GM23338 (cell line): ENCODE measurements around the gene MAN1C1. TPM values are rescaled to one million over a fixed set of nuclear protein-coding genes. Genes with fewer than 3 reads are reported as not detected.

Source experiments
- ATAC-seq: fragments of 200-7000 bp; cut with Tn5 transposase; 3 replicates; pipeline ENCODE4 v1.9.1; 2020
- DNase-seq: peaks from one replicate; pipeline ENCODE4 v3.0.0-alpha.2; 2015; ENCODE audit warnings: low spot score
- H2AFZ ChIP-seq: fragments of 200-600 bp; sonication (generic); 2 replicates; pipeline ENCODE4 v1.8.0; 2016; ENCODE audit warnings: antibody characterized with exemption, mild to moderate bottlenecking, moderate library complexity
- H3F3A ChIP-seq: fragments of 200-600 bp; sonication (generic); replicated peaks from 2 replicates; pipeline ENCODE4 v1.8.0; 2017; ENCODE audit warnings: antibody characterized with exemption, mixed run types, low read depth
- H3K27ac ChIP-seq: fragments of 200-600 bp; sonication (generic); 2 replicates; pipeline ENCODE4 v1.6.1; 2016; ENCODE audit warnings: low read depth
- H3K27me3 ChIP-seq: fragments of 200-600 bp; sonication (generic); 2 replicates; pipeline ENCODE4 v1.8.0; 2016; ENCODE audit warnings: mild to moderate bottlenecking, mixed run types, moderate library complexity; ENCODE audit not compliant: insufficient read depth
- H3K36me3 ChIP-seq: fragments of 200-600 bp; sonication (generic); 2 replicates; pipeline ENCODE4 v1.8.0; 2016; ENCODE audit warnings: mild to moderate bottlenecking; ENCODE audit not compliant: insufficient read depth
- H3K4me1 ChIP-seq: fragments of 200-600 bp; sonication (generic); 2 replicates; pipeline ENCODE4 v1.8.0; 2016; ENCODE audit warnings: mild to moderate bottlenecking, moderate library complexity; ENCODE audit not compliant: insufficient read depth
- H3K4me2 ChIP-seq: fragments of 200-600 bp; sonication (generic); 2 replicates; pipeline ENCODE4 v1.7.1; 2017; ENCODE audit warnings: mixed run types
- H3K4me3 ChIP-seq: fragments of 200-600 bp; sonication (generic); 2 replicates; pipeline ENCODE4 v1.6.1; 2016; ENCODE audit warnings: mixed run types
- H3K79me2 ChIP-seq: fragments of 200-600 bp; sonication (generic); replicated peaks from 2 replicates; pipeline ENCODE4 v1.8.0; 2017; ENCODE audit warnings: mild to moderate bottlenecking; ENCODE audit not compliant: insufficient read depth
- H3K9me2 ChIP-seq: fragments of 200-600 bp; sonication (generic); 2 replicates; pipeline ENCODE4 v1.8.0; 2017; ENCODE audit not compliant: insufficient read depth
- H4K20me1 ChIP-seq: fragments of 200-600 bp; sonication (generic); replicated peaks from 2 replicates; pipeline ENCODE4 v1.8.0; 2017; ENCODE audit warnings: mild to moderate bottlenecking; ENCODE audit not compliant: insufficient read depth
- H3K27ac Mint-ChIP-seq: 2 replicates; pipeline ENCODE4 v1.8.0; 2020; ENCODE audit warnings: inconsistent platforms, mild to moderate bottlenecking, moderate library complexity, mixed read lengths
- H3K27me3 Mint-ChIP-seq: 3 replicates; pipeline ENCODE4 v1.8.0; 2022; ENCODE audit warnings: low read depth, mild to moderate bottlenecking, moderate library complexity, mixed read lengths, inconsistent platforms; ENCODE audit not compliant: insufficient read depth, poor library complexity
- H3K36me3 Mint-ChIP-seq: 3 replicates; pipeline ENCODE4 v1.8.0; 2021; ENCODE audit warnings: low read depth, mild to moderate bottlenecking, inconsistent platforms, moderate library complexity, mixed read lengths
- H3K4me1 Mint-ChIP-seq: 3 replicates; pipeline ENCODE4 v1.8.0; 2020; ENCODE audit warnings: mild to moderate bottlenecking, inconsistent platforms, mixed read lengths
- H3K4me3 Mint-ChIP-seq: 3 replicates; pipeline ENCODE4 v1.8.0; 2021; ENCODE audit warnings: moderate library complexity, mild to moderate bottlenecking, inconsistent platforms, mixed read lengths
- H3K9me3 Mint-ChIP-seq: 3 replicates; pipeline ENCODE4 v1.8.0; 2020; ENCODE audit warnings: moderate library complexity, mild to moderate bottlenecking, inconsistent platforms, mixed read lengths
- CREB1 ChIP-seq: fragments of 250-450 bp; sonication (Bioruptor Pico); IDR thresholded peaks from 2 replicates; pipeline ENCODE4 v1.5.0; 2020; ENCODE audit warnings: low read depth, mild to moderate bottlenecking, moderate library complexity
- EZH2 ChIP-seq: fragments of 200-600 bp; sonication (generic); IDR thresholded peaks from one replicate; pipeline ENCODE4 v1.8.0; 2017; ENCODE audit warnings: antibody characterized with exemption, mild to moderate bottlenecking, low read depth; ENCODE audit not compliant: unreplicated experiment
- EZH2phosphoT487 ChIP-seq: fragments of 200-600 bp; sonication (generic); IDR thresholded peaks from one replicate; pipeline ENCODE4 v1.8.1; 2018; ENCODE audit warnings: antibody characterized with exemption; ENCODE audit not compliant: unreplicated experiment
- JUNB ChIP-seq: IDR thresholded peaks from one replicate; pipeline ENCODE4 v1.6.1; 2016; ENCODE audit warnings: antibody characterized with exemption; ENCODE audit not compliant: unreplicated experiment
- NANOG ChIP-seq: IDR thresholded peaks from 2 replicates; pipeline ENCODE4 v1.6.1; 2016; ENCODE audit warnings: antibody characterized with exemption, borderline replicate concordance
- POLR2AphosphoS5 ChIP-seq: IDR thresholded peaks from 2 replicates; pipeline ENCODE4 v1.6.1; 2016; ENCODE audit warnings: antibody characterized with exemption, low read depth
- STAT1 ChIP-seq: IDR thresholded peaks from one replicate; pipeline ENCODE4 v1.6.1; 2016; ENCODE audit warnings: antibody characterized with exemption; ENCODE audit not compliant: unreplicated experiment
- ZNF114 ChIP-seq: fragments of 250-450 bp; sonication (Bioruptor Pico); IDR thresholded peaks from 2 replicates; pipeline ENCODE4 v1.5.0; 2020; ENCODE audit warnings: mild to moderate bottlenecking, moderate library complexity
- ZNF331 ChIP-seq: fragments of 250-450 bp; sonication (Bioruptor Pico); IDR thresholded peaks from 2 replicates; pipeline ENCODE4 v1.5.0; 2020; ENCODE audit warnings: low read depth, mild to moderate bottlenecking, moderate library complexity
- polyA plus RNA-seq: library from polyadenylated mRNA; unstranded; fragments of >200 nt; fragmentation: Nextera tagmentation; extraction: Ambion mirVana; gene quantifications from 2 replicates; pipeline ENCODE4 v1.2.1, GENCODE V29; 2016
- total RNA-seq: library from RNA; depleted of rRNA; stranded (reverse); fragments of >200 nt; shearing (Covaris generic); gene quantifications from 2 replicates; pipeline ENCODE4 v1.2.3, GENCODE V29; 2014
- TF ChIP-seq, protein P1 (sequence below), 2 experiments: fragments of 200-600 bp in 1 of 2; sonication (generic) in 1 of 2; conservative IDR thresholded peaks; 2 replicates each; pipeline versions ENCODE4 v1.5.1 to v1.6.1; 2016 to 2017; ENCODE audit warnings: antibody characterized with exemption in 2 of 2, low read depth in 2 of 2, mild to moderate bottlenecking in 2 of 2, moderate library complexity in 1 of 2
- TF ChIP-seq, protein P2 (sequence below): fragments of 250-450 bp; sonication (Bioruptor Pico); IDR thresholded peaks from 2 replicates; pipeline ENCODE4 v1.5.0; 2020; ENCODE audit warnings: mild to moderate bottlenecking, moderate library complexity
- TF ChIP-seq, protein P3 (sequence below): IDR thresholded peaks from one replicate; pipeline ENCODE4 v1.6.1; 2018; ENCODE audit warnings: antibody characterized with exemption; ENCODE audit not compliant: unreplicated experiment
- TF ChIP-seq, protein P4 (sequence below): IDR thresholded peaks from 2 replicates; pipeline ENCODE4 v1.6.1; 2016; ENCODE audit warnings: antibody characterized with exemption

MAN1C1 gene
- total and polyA plus RNA-seq, 2 experiments from 2014 or later: 5.4 to 13.6 TPM

DNA sequence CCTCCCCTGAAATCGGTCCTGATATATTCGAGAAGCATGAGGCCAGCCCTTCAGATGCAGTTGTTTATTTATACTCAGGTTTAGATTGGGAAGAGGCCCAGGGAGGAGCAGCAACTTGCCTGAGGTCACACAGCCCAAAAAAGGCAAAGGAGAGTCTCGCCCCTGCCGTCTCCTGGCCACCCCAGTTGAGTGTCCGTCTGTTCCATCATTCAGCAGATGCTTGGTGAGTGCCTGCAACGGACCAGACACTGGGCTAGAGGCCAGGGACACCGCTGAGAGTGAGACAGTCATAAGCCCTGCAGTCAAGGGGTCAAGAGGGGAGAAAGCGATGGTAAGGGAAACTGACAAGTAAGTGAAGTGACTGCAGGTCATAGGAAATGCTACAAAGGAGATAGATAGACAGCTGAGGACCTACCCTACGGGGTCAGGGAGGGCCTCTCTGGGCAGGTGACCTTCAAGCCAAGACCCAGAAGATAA, 168.0 kb downstream of the MAN1C1 start:
- Histone ChIP-seq H3K4me2 (no peak overlapping the region), H3K4me1 (peaks cover 17% of the 10 kb centered on the region), H2AFZ (no peak overlapping the region), H3K79me2 (no peaks in the 10 kb centered on the region), H3K27me3 (no peaks in the 10 kb centered on the region), H3K27ac (no peak overlapping the region), H3K4me3 (no peak overlapping the region), H3K9me2 (no peaks in the 10 kb centered on the region), H4K20me1 (no peaks in the 10 kb centered on the region), H3F3A (peaks cover 4% of the 10 kb centered on the region), H3K36me3 (no peaks in the 10 kb centered on the region)
- Mint-ChIP-seq H3K4me3 (no peak overlapping the region), H3K9me3 (no peaks in the 10 kb centered on the region), H3K4me1 (peaks cover 41% of the 10 kb centered on the region), H3K36me3 (no peaks in the 10 kb centered on the region), H3K27ac (no peak overlapping the region), H3K27me3 (peaks cover 9% of the 10 kb centered on the region)
- TF ChIP-seq, protein P1, sequence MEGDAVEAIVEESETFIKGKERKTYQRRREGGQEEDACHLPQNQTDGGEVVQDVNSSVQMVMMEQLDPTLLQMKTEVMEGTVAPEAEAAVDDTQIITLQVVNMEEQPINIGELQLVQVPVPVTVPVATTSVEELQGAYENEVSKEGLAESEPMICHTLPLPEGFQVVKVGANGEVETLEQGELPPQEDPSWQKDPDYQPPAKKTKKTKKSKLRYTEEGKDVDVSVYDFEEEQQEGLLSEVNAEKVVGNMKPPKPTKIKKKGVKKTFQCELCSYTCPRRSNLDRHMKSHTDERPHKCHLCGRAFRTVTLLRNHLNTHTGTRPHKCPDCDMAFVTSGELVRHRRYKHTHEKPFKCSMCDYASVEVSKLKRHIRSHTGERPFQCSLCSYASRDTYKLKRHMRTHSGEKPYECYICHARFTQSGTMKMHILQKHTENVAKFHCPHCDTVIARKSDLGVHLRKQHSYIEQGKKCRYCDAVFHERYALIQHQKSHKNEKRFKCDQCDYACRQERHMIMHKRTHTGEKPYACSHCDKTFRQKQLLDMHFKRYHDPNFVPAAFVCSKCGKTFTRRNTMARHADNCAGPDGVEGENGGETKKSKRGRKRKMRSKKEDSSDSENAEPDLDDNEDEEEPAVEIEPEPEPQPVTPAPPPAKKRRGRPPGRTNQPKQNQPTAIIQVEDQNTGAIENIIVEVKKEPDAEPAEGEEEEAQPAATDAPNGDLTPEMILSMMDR (conservative IDR thresholded peaks at IDR 0.05; ENCODE audit: low read depth in 2 of 2): no peak
- TF ChIP-seq ZNF114 (CRISPR knock-in tag): no peak
- no peak for TF ChIP-seq EZH2phosphoT487
- no peak for TF ChIP-seq CREB1 (CRISPR knock-in tag)
- TF ChIP-seq, protein P2, sequence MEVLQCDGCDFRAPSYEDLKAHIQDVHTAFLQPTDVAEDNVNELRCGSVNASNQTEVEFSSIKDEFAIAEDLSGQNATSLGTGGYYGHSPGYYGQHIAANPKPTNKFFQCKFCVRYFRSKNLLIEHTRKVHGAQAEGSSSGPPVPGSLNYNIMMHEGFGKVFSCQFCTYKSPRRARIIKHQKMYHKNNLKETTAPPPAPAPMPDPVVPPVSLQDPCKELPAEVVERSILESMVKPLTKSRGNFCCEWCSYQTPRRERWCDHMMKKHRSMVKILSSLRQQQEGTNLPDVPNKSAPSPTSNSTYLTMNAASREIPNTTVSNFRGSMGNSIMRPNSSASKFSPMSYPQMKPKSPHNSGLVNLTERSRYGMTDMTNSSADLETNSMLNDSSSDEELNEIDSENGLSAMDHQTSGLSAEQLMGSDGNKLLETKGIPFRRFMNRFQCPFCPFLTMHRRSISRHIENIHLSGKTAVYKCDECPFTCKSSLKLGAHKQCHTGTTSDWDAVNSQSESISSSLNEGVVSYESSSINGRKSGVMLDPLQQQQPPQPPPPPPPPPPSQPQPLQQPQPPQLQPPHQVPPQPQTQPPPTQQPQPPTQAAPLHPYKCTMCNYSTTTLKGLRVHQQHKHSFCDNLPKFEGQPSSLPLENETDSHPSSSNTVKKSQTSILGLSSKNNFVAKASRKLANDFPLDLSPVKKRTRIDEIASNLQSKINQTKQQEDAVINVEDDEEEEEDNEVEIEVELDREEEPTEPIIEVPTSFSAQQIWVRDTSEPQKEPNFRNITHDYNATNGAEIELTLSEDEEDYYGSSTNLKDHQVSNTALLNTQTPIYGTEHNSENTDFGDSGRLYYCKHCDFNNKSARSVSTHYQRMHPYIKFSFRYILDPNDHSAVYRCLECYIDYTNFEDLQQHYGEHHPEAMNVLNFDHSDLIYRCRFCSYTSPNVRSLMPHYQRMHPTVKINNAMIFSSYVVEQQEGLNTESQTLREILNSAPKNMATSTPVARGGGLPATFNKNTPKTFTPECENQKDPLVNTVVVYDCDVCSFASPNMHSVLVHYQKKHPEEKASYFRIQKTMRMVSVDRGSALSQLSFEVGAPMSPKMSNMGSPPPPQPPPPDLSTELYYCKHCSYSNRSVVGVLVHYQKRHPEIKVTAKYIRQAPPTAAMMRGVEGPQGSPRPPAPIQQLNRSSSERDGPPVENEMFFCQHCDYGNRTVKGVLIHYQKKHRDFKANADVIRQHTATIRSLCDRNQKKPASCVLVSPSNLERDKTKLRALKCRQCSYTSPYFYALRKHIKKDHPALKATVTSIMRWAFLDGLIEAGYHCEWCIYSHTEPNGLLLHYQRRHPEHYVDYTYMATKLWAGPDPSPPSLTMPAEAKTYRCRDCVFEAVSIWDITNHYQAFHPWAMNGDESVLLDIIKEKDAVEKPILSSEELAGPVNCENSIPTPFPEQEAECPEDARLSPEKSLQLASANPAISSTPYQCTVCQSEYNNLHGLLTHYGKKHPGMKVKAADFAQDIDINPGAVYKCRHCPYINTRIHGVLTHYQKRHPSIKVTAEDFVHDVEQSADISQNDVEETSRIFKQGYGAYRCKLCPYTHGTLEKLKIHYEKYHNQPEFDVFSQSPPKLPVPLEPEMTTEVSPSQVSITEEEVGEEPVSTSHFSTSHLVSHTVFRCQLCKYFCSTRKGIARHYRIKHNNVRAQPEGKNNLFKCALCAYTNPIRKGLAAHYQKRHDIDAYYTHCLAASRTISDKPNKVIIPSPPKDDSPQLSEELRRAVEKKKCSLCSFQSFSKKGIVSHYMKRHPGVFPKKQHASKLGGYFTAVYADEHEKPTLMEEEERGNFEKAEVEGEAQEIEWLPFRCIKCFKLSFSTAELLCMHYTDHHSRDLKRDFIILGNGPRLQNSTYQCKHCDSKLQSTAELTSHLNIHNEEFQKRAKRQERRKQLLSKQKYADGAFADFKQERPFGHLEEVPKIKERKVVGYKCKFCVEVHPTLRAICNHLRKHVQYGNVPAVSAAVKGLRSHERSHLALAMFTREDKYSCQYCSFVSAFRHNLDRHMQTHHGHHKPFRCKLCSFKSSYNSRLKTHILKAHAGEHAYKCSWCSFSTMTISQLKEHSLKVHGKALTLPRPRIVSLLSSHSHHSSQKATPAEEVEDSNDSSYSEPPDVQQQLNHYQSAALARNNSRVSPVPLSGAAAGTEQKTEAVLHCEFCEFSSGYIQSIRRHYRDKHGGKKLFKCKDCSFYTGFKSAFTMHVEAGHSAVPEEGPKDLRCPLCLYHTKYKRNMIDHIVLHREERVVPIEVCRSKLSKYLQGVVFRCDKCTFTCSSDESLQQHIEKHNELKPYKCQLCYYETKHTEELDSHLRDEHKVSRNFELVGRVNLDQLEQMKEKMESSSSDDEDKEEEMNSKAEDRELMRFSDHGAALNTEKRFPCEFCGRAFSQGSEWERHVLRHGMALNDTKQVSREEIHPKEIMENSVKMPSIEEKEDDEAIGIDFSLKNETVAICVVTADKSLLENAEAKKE (CRISPR knock-in tag): no peak
- no peak for TF ChIP-seq POLR2AphosphoS5
- TF ChIP-seq, protein P3, sequence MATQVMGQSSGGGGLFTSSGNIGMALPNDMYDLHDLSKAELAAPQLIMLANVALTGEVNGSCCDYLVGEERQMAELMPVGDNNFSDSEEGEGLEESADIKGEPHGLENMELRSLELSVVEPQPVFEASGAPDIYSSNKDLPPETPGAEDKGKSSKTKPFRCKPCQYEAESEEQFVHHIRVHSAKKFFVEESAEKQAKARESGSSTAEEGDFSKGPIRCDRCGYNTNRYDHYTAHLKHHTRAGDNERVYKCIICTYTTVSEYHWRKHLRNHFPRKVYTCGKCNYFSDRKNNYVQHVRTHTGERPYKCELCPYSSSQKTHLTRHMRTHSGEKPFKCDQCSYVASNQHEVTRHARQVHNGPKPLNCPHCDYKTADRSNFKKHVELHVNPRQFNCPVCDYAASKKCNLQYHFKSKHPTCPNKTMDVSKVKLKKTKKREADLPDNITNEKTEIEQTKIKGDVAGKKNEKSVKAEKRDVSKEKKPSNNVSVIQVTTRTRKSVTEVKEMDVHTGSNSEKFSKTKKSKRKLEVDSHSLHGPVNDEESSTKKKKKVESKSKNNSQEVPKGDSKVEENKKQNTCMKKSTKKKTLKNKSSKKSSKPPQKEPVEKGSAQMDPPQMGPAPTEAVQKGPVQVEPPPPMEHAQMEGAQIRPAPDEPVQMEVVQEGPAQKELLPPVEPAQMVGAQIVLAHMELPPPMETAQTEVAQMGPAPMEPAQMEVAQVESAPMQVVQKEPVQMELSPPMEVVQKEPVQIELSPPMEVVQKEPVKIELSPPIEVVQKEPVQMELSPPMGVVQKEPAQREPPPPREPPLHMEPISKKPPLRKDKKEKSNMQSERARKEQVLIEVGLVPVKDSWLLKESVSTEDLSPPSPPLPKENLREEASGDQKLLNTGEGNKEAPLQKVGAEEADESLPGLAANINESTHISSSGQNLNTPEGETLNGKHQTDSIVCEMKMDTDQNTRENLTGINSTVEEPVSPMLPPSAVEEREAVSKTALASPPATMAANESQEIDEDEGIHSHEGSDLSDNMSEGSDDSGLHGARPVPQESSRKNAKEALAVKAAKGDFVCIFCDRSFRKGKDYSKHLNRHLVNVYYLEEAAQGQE: no peak
- TF ChIP-seq ZNF331 (CRISPR knock-in tag): no peak
- TF ChIP-seq JUNB: no peak
- TF ChIP-seq EZH2: no peak
- TF ChIP-seq STAT1: no peak
- no peak for TF ChIP-seq NANOG
- TF ChIP-seq, protein P4, sequence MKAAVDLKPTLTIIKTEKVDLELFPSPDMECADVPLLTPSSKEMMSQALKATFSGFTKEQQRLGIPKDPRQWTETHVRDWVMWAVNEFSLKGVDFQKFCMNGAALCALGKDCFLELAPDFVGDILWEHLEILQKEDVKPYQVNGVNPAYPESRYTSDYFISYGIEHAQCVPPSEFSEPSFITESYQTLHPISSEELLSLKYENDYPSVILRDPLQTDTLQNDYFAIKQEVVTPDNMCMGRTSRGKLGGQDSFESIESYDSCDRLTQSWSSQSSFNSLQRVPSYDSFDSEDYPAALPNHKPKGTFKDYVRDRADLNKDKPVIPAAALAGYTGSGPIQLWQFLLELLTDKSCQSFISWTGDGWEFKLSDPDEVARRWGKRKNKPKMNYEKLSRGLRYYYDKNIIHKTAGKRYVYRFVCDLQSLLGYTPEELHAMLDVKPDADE: no peak
- DNase-seq: no peak
- ATAC-seq: no peak
